Vagina (tissue), 2 donors: ENCODE data around the gene SET.

ENCODE experiments used
- POLR2AphosphoS5 ChIP-seq, 2 donors: sonication (generic); formaldehyde crosslinking; IDR thresholded peaks; one replicate each; pipeline ENCODE4 v1.9.0; 2017; ENCODE audit warnings: antibody characterized with exemption in 2 of 2, mild to moderate bottlenecking in 2 of 2, low read depth in 1 of 2; ENCODE audit not compliant: insufficient read depth in 1 of 2
- TF ChIP-seq, protein P1 (sequence below), 3 experiments: fragments of 450-650 bp in 2 of 3; fragments of 200-600 bp in 1 of 3; sonication (generic) in 1 of 3; IDR thresholded peaks; one replicate each; pipeline ENCODE4 v1.5.1; 2017 to 2019; ENCODE audit warnings: antibody characterized with exemption in 3 of 3, mild to moderate bottlenecking in 2 of 3, moderate library complexity in 2 of 3

DNA sequence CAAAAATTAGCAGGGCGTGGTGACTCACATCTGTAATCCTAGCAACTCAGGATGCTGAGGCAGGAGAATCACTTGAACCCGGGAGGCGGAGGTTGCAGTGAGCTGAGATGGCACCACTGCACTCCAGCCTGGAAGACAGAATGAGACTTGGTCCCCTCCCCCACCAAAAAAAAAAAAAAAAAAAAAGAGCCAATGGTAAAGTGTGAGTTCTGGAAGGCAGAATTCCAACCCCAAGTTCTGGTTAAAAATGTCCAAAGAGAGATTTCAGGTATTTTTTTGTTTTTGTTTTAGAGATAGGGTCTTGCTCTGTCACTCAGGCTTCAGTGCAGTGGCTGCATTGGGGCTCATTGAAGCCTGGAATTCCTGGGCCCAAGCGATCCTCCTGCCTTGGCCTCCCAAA, 1.6 kb upstream of the SET start:
- TF ChIP-seq, protein P1, sequence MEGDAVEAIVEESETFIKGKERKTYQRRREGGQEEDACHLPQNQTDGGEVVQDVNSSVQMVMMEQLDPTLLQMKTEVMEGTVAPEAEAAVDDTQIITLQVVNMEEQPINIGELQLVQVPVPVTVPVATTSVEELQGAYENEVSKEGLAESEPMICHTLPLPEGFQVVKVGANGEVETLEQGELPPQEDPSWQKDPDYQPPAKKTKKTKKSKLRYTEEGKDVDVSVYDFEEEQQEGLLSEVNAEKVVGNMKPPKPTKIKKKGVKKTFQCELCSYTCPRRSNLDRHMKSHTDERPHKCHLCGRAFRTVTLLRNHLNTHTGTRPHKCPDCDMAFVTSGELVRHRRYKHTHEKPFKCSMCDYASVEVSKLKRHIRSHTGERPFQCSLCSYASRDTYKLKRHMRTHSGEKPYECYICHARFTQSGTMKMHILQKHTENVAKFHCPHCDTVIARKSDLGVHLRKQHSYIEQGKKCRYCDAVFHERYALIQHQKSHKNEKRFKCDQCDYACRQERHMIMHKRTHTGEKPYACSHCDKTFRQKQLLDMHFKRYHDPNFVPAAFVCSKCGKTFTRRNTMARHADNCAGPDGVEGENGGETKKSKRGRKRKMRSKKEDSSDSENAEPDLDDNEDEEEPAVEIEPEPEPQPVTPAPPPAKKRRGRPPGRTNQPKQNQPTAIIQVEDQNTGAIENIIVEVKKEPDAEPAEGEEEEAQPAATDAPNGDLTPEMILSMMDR (IDR thresholded peaks at IDR 0.05): no peak
- TF ChIP-seq POLR2AphosphoS5 (IDR thresholded peaks at IDR 0.05; ENCODE audit: insufficient read depth in 1 of 2, low read depth in 1 of 2): no peak
